GM12878 (cell line): ENCODE results near the gene ZNF134. TPM values are rescaled to one million over a fixed set of nuclear protein-coding genes. Genes with fewer than 3 reads are reported as not detected.
A peak's percentile ranks its signal among the peaks of the same experiment; 100 is the strongest.

Experiments used
- BCL11A ChIP-seq: IDR thresholded peaks from 2 replicates; pipeline ENCODE4 v1.6.1; 2011; ENCODE audit warnings: low read depth, low read length
- BHLHE40 ChIP-seq, 2 experiments: fragments of 450-650 bp in 1 of 2; IDR thresholded peaks; 2 replicates each; pipeline ENCODE4 v1.6.1; 2011 to 2017; ENCODE audit warnings: low read depth in 2 of 2, borderline replicate concordance in 1 of 2, improper control_type of control experiment in 1 of 2, low read length in 1 of 2, mild to moderate bottlenecking in 1 of 2
- BRCA1 ChIP-seq: IDR thresholded peaks from 2 replicates; pipeline ENCODE4 v1.6.1; 2011; ENCODE audit warnings: low read depth, low read length, improper control_type of control experiment
- CREB1 ChIP-seq: IDR thresholded peaks from 2 replicates; pipeline ENCODE4 v1.6.1; 2012; ENCODE audit warnings: low read depth, mild to moderate bottlenecking, inconsistent platforms
- CREM ChIP-seq: IDR thresholded peaks from 2 replicates; pipeline ENCODE4 v1.6.1; 2014; ENCODE audit warnings: antibody characterized with exemption, low read depth
- EP300 ChIP-seq, 2 experiments: fragments of 150-350 bp in 1 of 2; IDR thresholded peaks; 2 replicates each; pipeline ENCODE4 v1.6.1; 2011 to 2012; ENCODE audit warnings: low read depth in 2 of 2, low read length in 2 of 2, borderline replicate concordance in 1 of 2, improper control_type of control experiment in 1 of 2, inconsistent platforms in 1 of 2; ENCODE audit not compliant: control insufficient read depth in 1 of 2
- GABPA ChIP-seq: IDR thresholded peaks from 2 replicates; pipeline ENCODE4 v1.6.1; 2014; ENCODE audit warnings: antibody characterized with exemption, low read depth, mild to moderate bottlenecking, inconsistent platforms
- HCFC1 ChIP-seq: fragments of 150-350 bp; IDR thresholded peaks from 2 replicates; pipeline ENCODE4 v1.6.1; 2014; ENCODE audit warnings: low read length
- JUNB ChIP-seq: IDR thresholded peaks from 2 replicates; pipeline ENCODE4 v1.6.1; 2016; ENCODE audit warnings: antibody characterized with exemption, mild to moderate bottlenecking
- NR2F1 ChIP-seq: fragments of 450-650 bp; conservative IDR thresholded peaks from 2 replicates; pipeline ENCODE4 v1.6.1; 2017; ENCODE audit warnings: mild to moderate bottlenecking
- POLR2AphosphoS5 ChIP-seq: IDR thresholded peaks from 2 replicates; pipeline ENCODE4 v1.6.1; 2011; ENCODE audit warnings: mild to moderate bottlenecking, low read length, inconsistent platforms
- RUNX3 ChIP-seq: IDR thresholded peaks from 2 replicates; pipeline ENCODE4 v1.6.1; 2012; ENCODE audit warnings: low read length, inconsistent platforms
- SMAD5 ChIP-seq: IDR thresholded peaks from 2 replicates; pipeline ENCODE4 v1.6.1; 2016; ENCODE audit warnings: antibody characterized with exemption, low read depth
- SMC3 ChIP-seq: IDR thresholded peaks from 2 replicates; pipeline ENCODE4 v1.6.1; 2011; ENCODE audit warnings: low read length, improper control_type of control experiment, borderline replicate concordance
- SP1 ChIP-seq: IDR thresholded peaks from one replicate; pipeline ENCODE4 v1.6.1; 2011; ENCODE audit warnings: low read depth, low read length
- SREBF1 ChIP-seq: IDR thresholded peaks from 2 replicates; pipeline ENCODE4 v1.6.1; 2012; ENCODE audit warnings: mild to moderate bottlenecking, low read length
- SREBF2 ChIP-seq: IDR thresholded peaks from 2 replicates; pipeline ENCODE4 v1.6.1; 2012; ENCODE audit warnings: mild to moderate bottlenecking, low read length
- ZNF384 ChIP-seq: IDR thresholded peaks from 2 replicates; pipeline ENCODE4 v1.6.1; 2012; ENCODE audit warnings: low read depth, mild to moderate bottlenecking, low read length, improper control_type of control experiment, borderline replicate concordance
- ZNF622 ChIP-seq: fragments of 450-650 bp; IDR thresholded peaks from 2 replicates; pipeline ENCODE4 v1.6.1; 2017; ENCODE audit warnings: mild to moderate bottlenecking, inconsistent platforms
- polyA plus RNA-seq, 11 experiments: library from polyadenylated mRNA; depleted of rRNA in 4 of 11; unstranded in 6 of 11; stranded (reverse) in 5 of 11; fragments of >200 nt; fragmentation: Nextera tagmentation in 4 of 11; fragmentation: Illumina TruSeq in 1 of 11; extraction: Ambion mirVana in 4 of 11; extraction: Trizol in 1 of 11; gene quantifications; 1 replicate in 1 of 11; 2 replicates in 10 of 11; pipeline versions ENCODE4 v1.2.1 to v1.2.3, GENCODE V29; 2011 to 2016; ENCODE audit warnings: inconsistent platforms in 2 of 11, missing spikeins in 2 of 11, low read depth in 1 of 11
- total RNA-seq, 4 experiments: library from RNA; depleted of rRNA in 3 of 4; stranded (reverse); fragments of >200 nt in 3 of 4; fragmentation: Illumina TruSeq in 1 of 4; extraction: Trizol in 1 of 4; gene quantifications; 2 replicates each; pipeline versions ENCODE4 v1.2.1 to v1.2.3, GENCODE V29; 2013 to 2021
- TF ChIP-seq, protein P1 (sequence below): IDR thresholded peaks from 2 replicates; pipeline ENCODE4 v1.6.1; 2012; ENCODE audit warnings: low read depth, low read length, improper control_type of control experiment
- TF ChIP-seq, protein P2 (sequence below): fragments of 450-650 bp; IDR thresholded peaks from 2 replicates; pipeline ENCODE4 v1.6.1; 2017; ENCODE audit warnings: mild to moderate bottlenecking, moderate library complexity
- TF ChIP-seq, protein P3 (sequence below): fragments of 450-650 bp; conservative IDR thresholded peaks from 2 replicates; pipeline ENCODE4 v1.6.1; 2017; ENCODE audit warnings: mild to moderate bottlenecking, moderate library complexity
- TF ChIP-seq, protein P4 (sequence below): fragments of 450-650 bp; IDR thresholded peaks from 2 replicates; pipeline ENCODE4 v1.6.1; 2014; ENCODE audit warnings: mild to moderate bottlenecking

The ZNF134 gene
- total and polyA plus RNA-seq, 10 of the 15 experiments (the other 5 are each of a cell fraction or from before 2014, with no cell fraction given): 1.6 to 17.6 (median 9.7) TPM

DNA sequence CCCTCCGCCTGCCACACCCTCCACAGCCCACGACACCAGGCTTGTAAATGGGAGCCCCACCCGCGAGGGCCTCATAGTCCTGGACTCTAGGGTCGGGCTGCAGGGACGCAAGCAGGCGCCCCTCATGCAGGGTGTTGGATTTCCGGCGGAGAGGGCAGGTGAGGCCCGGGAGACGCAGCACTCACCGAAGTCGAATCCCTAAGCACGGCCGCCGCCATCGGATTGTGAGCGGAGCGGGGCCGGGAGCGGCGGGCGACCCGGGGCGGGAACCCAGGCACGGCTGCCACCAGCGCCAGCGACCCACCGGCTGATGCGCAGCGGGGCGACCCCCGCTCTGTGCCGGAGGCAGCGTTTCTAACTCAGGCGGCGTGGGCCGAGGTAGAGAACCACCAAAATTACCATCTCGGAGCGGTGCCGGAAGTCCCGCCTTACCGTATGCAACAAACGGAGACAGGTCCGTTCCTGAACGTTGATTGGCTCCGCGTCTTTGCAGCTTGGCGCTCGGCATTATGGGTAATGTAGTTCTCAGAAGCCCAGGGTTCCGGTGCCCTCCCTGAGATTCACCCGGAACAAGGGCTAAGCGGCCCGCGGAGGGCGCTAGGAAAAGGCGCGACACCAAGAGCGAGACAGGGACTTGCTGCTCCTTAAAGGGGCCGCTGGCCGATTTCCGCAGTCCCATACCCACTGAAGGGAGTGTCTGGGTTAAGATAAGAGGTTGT lies 35.4 kb upstream of the ZNF134 start, which contains the start of gene ZNF416 (continued):
- peak; percentile 62 for TF ChIP-seq SREBF1
- TF ChIP-seq BHLHE40 (IDR thresholded peaks at IDR 0.05; ENCODE audit: borderline replicate concordance in 1 of 2, low read depth in 2 of 2, low read length in 1 of 2): 0 out of 4 replicates have a peak, but pooled peaks of 1 of the 2 experiments have one; percentile 18
- no peak for TF ChIP-seq SMAD5
- TF ChIP-seq, protein P1, sequence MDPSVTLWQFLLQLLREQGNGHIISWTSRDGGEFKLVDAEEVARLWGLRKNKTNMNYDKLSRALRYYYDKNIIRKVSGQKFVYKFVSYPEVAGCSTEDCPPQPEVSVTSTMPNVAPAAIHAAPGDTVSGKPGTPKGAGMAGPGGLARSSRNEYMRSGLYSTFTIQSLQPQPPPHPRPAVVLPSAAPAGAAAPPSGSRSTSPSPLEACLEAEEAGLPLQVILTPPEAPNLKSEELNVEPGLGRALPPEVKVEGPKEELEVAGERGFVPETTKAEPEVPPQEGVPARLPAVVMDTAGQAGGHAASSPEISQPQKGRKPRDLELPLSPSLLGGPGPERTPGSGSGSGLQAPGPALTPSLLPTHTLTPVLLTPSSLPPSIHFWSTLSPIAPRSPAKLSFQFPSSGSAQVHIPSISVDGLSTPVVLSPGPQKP: peak; percentile 76
- peak; percentile 93 for TF ChIP-seq GABPA
- TF ChIP-seq ZNF384: no peak
- TF ChIP-seq EP300 (IDR thresholded peaks at IDR 0.05; ENCODE audit: borderline replicate concordance in 1 of 2, control insufficient read depth in 1 of 2, low read depth in 2 of 2, low read length in 2 of 2): no peak
- TF ChIP-seq BRCA1: 0 out of 2 replicates have a peak, but pooled peaks have one; percentile 12
- 0 out of 2 replicates have a peak, but pooled peaks have one; percentile 31 for TF ChIP-seq NR2F1
- TF ChIP-seq ZNF622: no peak
- TF ChIP-seq CREB1: peak; percentile 81
- peak; percentile 85 for TF ChIP-seq CREM
- TF ChIP-seq RUNX3: 0 out of 2 replicates have a peak, but pooled peaks have one; percentile 16
- TF ChIP-seq, protein P2, sequence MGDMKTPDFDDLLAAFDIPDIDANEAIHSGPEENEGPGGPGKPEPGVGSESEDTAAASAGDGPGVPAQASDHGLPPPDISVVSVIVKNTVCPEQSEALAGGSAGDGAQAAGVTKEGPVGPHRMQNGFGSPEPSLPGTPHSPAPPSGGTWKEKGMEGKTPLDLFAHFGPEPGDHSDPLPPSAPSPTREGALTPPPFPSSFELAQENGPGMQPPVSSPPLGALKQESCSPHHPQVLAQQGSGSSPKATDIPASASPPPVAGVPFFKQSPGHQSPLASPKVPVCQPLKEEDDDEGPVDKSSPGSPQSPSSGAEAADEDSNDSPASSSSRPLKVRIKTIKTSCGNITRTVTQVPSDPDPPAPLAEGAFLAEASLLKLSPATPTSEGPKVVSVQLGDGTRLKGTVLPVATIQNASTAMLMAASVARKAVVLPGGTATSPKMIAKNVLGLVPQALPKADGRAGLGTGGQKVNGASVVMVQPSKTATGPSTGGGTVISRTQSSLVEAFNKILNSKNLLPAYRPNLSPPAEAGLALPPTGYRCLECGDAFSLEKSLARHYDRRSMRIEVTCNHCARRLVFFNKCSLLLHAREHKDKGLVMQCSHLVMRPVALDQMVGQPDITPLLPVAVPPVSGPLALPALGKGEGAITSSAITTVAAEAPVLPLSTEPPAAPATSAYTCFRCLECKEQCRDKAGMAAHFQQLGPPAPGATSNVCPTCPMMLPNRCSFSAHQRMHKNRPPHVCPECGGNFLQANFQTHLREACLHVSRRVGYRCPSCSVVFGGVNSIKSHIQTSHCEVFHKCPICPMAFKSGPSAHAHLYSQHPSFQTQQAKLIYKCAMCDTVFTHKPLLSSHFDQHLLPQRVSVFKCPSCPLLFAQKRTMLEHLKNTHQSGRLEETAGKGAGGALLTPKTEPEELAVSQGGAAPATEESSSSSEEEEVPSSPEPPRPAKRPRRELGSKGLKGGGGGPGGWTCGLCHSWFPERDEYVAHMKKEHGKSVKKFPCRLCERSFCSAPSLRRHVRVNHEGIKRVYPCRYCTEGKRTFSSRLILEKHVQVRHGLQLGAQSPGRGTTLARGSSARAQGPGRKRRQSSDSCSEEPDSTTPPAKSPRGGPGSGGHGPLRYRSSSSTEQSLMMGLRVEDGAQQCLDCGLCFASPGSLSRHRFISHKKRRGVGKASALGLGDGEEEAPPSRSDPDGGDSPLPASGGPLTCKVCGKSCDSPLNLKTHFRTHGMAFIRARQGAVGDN: 0 out of 2 replicates have a peak, but pooled peaks have one; percentile 23
- TF ChIP-seq, protein P3, sequence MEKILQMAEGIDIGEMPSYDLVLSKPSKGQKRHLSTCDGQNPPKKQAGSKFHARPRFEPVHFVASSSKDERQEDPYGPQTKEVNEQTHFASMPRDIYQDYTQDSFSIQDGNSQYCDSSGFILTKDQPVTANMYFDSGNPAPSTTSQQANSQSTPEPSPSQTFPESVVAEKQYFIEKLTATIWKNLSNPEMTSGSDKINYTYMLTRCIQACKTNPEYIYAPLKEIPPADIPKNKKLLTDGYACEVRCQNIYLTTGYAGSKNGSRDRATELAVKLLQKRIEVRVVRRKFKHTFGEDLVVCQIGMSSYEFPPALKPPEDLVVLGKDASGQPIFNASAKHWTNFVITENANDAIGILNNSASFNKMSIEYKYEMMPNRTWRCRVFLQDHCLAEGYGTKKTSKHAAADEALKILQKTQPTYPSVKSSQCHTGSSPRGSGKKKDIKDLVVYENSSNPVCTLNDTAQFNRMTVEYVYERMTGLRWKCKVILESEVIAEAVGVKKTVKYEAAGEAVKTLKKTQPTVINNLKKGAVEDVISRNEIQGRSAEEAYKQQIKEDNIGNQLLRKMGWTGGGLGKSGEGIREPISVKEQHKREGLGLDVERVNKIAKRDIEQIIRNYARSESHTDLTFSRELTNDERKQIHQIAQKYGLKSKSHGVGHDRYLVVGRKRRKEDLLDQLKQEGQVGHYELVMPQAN: peak; percentile 81; the same call in 1 of the 2 replicates
- TF ChIP-seq, protein P4, sequence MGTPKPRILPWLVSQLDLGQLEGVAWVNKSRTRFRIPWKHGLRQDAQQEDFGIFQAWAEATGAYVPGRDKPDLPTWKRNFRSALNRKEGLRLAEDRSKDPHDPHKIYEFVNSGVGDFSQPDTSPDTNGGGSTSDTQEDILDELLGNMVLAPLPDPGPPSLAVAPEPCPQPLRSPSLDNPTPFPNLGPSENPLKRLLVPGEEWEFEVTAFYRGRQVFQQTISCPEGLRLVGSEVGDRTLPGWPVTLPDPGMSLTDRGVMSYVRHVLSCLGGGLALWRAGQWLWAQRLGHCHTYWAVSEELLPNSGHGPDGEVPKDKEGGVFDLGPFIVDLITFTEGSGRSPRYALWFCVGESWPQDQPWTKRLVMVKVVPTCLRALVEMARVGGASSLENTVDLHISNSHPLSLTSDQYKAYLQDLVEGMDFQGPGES: no peak
- TF ChIP-seq JUNB: no peak
- peak; percentile 91 for TF ChIP-seq HCFC1
- TF ChIP-seq SREBF2: 0 out of 2 replicates have a peak, but pooled peaks have one; percentile 31
- TF ChIP-seq POLR2AphosphoS5: peak; percentile 73; the same call in 1 of the 2 replicates
- peak; percentile 79 for TF ChIP-seq SP1
- no peak for TF ChIP-seq BCL11A
- TF ChIP-seq SMC3: peak; percentile 34; the same call in 1 of the 2 replicates
